ENCODE results near the gene MYADML2. TPM values are rescaled to one million over a fixed set of nuclear protein-coding genes. Genes with fewer than 3 reads are reported as not detected.

The MYADML2 gene
- not detected for total RNA-seq

DNA sequence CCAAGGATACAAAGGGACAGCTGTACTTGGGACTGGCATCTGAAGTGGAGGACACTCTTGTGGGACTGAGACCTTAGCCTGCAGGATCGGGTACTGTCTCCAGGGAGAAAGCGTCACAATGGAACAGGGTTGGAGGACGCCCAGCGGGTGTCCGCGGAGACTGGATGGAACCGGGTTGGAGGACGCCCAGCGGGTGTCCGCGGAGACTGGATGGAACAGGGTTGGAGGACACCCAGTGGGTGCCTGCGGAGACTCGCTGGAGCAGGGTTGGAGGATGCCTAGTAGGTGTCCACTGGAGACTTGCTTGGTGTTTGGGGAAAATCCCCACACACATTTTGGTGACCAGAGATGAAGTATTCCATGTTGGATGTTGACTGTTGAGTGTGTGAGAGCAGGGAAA lies at the start of gene MYADML2:
MYADML2 (minus strand) TSS at position 45 of the 400 bp plus-strand sequence. CDS start 5,492 bp downstream, outside the sequence.

DNA sequence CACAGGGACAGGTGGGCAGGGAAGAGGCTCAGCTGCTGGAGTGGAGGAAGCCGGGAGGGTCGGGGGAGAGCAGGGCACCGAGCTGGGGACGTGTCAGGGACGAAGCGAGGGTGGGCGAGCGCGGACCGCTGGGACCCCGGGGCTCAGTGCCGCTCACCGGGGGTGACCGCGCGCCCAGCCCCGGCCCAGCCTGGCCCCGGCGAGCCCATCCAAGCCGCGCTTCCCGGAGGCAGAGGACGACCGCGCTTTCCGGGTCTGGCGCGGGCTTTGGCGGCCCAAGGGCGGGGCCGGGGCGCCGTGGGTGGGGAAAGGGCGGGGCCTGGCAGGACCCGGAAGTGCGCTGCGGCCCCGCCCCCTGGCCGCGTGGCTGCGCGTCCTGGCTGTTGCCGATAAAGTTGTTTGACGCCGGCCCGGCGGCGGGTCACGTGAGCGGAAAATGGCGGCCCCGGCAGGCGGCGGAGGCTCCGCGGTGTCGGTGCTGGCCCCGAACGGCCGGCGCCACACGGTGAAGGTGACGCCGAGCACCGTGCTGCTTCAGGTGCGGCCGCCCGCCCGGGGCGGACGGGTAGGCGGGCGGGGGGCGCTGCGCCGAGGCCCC lies 30.3 kb upstream of the MYADML2 start, which contains the start of gene ASPSCR1:
ASPSCR1 (plus strand) TSS at position 419 of the 598 bp plus-strand sequence; CDS start at position 437, 18 bp downstream.

GRCh38 chr17:81961087-81961511 lies 14.1 kb upstream of the MYADML2 start, which contains the start of gene NOTUM:
Gene NOTUM, minus strand, starts transcription at chr17:81961187. Its CDS starts 278 bp downstream, at chr17:81960909.

DNA sequence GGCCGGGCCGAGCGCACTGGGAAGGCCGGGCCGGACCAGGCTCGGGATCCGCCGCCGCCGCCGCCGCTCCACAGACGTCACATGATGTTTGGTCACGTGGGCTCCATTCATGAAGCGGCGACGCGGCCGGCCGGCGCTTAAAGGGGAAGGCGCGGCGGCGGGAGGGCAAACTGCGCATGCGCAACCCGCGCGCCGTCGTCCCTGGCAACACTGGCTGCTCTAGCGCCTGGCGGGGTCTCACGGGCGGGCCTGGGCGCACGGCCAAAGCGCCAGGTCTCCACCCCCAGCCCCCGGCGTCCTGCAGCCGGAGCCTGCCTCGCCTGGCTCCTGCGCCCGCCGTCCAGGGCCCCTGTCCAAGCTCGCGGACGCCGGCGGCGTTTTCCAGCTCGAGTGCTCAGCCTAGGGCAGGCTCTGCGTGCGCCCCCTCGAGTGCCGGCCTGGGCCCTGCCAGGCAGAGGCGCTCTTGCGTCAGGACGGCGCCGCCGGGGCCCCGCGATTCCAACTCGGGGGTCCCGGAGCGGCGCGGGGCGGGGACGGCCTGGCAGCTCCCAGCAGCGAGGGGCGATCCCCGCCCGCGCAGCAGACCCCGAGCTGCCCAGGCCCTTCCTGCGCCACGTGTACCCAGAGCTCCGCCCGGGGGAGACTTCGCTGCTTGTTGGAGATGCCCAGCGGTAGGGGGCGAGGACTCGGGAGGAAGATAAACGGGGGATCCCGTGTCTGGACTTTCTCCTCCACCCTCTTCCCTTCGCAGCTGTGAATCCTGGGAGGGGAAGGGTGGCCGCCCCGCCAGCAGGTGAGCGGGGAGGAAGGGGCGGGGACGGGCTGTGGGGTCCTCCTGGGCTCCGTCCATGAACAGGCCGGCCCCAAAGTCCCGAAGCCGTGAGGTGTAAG lies 19.1 kb downstream of the MYADML2 start, which contains the start of gene MAFG:
MAFG (minus strand) TSS at position 83 of the 891 bp plus-strand sequence. CDS start 4,550 bp downstream, outside the sequence.

GRCh38 chr17:81917565-81918332 lies 29.3 kb downstream of the MYADML2 start, which contains the start of gene SIRT7:
Gene SIRT7, minus strand, starts transcription at chr17:81918176. Its CDS starts 45 bp downstream, at chr17:81918131.

GRCh38 chr17:81911277-81911961 lies 35.6 kb downstream of the MYADML2 start, which contains the start of gene PCYT2:
Gene PCYT2, minus strand, starts transcription at chr17:81911399. Its CDS starts 44 bp downstream, at chr17:81911355.

GRCh38 chr17:81902023-81902652 lies 44.9 kb downstream of the MYADML2 start, which contains the start of gene NPB:
Gene NPB, plus strand, starts transcription at chr17:81902238. Its CDS starts 40 bp downstream, at chr17:81902278.

Other genes starting within 250 kb of the MYADML2 start
- gene MRPL12, start 243.9 kb downstream of the MYADML2 start, total RNA-seq: 10 to 100 TPM; 56.0 to 58.2 TPM
- gene SLC25A10, start 234.9 kb downstream of the MYADML2 start, total RNA-seq: 10 to 100 TPM; 18.1 to 19.5 TPM
- not detected for gene GCGR, start 143.1 kb downstream of the MYADML2 start, total RNA-seq
- 10 to 100 TPM; 51.6 to 53.9 TPM for gene MCRIP1, start 113.9 kb downstream of the MYADML2 start, total RNA-seq
- gene PPP1R27, start 112.2 kb downstream of the MYADML2 start, total RNA-seq: not detected
- gene P4HB, start 86.7 kb downstream of the MYADML2 start, total RNA-seq: 100 to 1,000 TPM; 471 to 474 TPM
- gene ARHGDIA, start 75.9 kb downstream of the MYADML2 start, total RNA-seq: 100 to 1,000 TPM; 575 to 590 TPM
- 100 to 1,000 TPM; 145 to 147 TPM for gene ALYREF, start 55.6 kb downstream of the MYADML2 start, total RNA-seq
- 10 to 100 TPM; 67.2 to 75.1 TPM for gene ANAPC11, start 55.5 kb downstream of the MYADML2 start, total RNA-seq
- gene NPB, start 45.0 kb downstream of the MYADML2 start, total RNA-seq: under 1 TPM; 0.10 to 0.20 TPM
- gene PCYT2, start 35.8 kb downstream of the MYADML2 start, total RNA-seq: 10 to 100 TPM; 43.8 to 49.5 TPM
- 10 to 100 TPM; 51.5 to 52.8 TPM for gene SIRT7, start 29.1 kb downstream of the MYADML2 start, total RNA-seq
- 10 to 100 TPM; 22.6 to 23.9 TPM for gene MAFG, start 19.5 kb downstream of the MYADML2 start, total RNA-seq
- gene PYCR1, start 9.9 kb downstream of the MYADML2 start, total RNA-seq: 10 to 100 TPM; 23.3 to 26.1 TPM
- under 1 TPM; 0.30 to 0.34 TPM for gene NOTUM, start 14.0 kb upstream of the MYADML2 start, total RNA-seq
- gene ASPSCR1, start 30.4 kb upstream of the MYADML2 start, total RNA-seq: 10 to 100 TPM; 37.4 to 39.5 TPM
- 10 to 100 TPM; 49.8 to 49.9 TPM for gene CENPX, start 75.6 kb upstream of the MYADML2 start, total RNA-seq
- gene LRRC45, start 76.1 kb upstream of the MYADML2 start, total RNA-seq: 10 to 100 TPM; 29.8 to 33.7 TPM
- gene RAC3, start 84.4 kb upstream of the MYADML2 start, total RNA-seq: 1 to 10 TPM; 6.0 to 6.2 TPM
- gene DCXR, start 90.5 kb upstream of the MYADML2 start, total RNA-seq: 100 to 1,000 TPM in 1 of 2 experiments, 10 to 100 TPM in 1; 98.5 to 103 TPM
- gene RFNG, start 104.6 kb upstream of the MYADML2 start, total RNA-seq: 10 to 100 TPM; 25.1 to 26.8 TPM
- 10 to 100 TPM; 66.6 to 67.5 TPM for gene GPS1, start 104.7 kb upstream of the MYADML2 start, total RNA-seq
- gene DUS1L, start 118.6 kb upstream of the MYADML2 start, total RNA-seq: 100 to 1,000 TPM; 110 to 111 TPM
- 100 to 1,000 TPM; 153 to 162 TPM for gene FASN, start 151.0 kb upstream of the MYADML2 start, total RNA-seq

Data from activated naive CD4-positive, alpha-beta T cell treated with anti-CD3 and anti-CD28 coated beads, Interleukin-2, amount 10 ng/mL, durations not matched to agents 5 hours and 36 hours (primary cell).